NCI-H2081 treated with DMSO at 0.1 percent for 48 hours (cell line): ENCODE results near the gene RUFY1.
A peak's percentile ranks its signal among the peaks of the same experiment; 100 is the strongest.

ENCODE experiments used
- DNase-seq: peaks from one replicate; lab custom pipeline; 2025; lab: John Stamatoyannopoulos, UW

RUFY1 gene

DNA sequence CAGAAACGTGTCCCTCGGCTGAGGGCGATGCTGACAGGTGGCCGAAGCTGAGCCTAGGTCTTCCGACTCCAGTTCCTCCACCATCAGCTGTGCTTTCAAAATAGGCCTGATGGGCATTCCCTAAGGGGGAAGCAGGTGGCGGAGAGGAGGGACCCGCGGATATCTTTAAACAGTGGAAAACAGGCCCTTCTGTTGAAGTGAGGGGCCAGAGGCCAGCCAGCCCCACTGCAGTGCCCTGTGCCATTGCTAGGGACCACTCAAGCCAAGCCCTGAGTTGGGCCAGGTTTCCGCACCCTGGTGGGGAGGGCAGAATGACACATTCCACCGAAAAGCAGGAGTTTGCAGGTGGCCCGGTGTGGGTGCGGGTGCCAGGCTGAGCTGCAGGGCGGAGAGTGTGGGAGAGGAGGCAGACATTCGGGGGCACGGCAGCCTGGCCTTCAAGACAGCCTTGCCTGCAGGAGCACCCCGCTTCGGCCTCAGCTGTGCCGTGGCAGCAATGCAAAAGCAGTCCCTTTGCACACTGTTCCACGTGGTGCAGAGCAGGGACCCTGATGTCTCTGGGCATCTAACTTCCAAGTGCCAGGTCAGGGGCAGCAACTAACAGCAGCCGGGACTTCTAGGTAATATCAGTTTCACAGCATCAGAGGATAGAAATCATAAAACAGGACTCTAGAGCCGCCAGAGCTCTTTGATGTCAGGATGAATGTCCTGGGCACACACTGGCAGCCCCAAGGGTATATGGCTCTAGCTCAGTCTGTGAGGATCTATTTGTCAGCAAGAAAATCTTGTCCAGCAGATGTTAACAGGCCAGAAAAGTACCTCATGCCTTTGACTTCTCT lies 55.9 kb downstream of the RUFY1 start:
- DNase-seq: no peak

DNA sequence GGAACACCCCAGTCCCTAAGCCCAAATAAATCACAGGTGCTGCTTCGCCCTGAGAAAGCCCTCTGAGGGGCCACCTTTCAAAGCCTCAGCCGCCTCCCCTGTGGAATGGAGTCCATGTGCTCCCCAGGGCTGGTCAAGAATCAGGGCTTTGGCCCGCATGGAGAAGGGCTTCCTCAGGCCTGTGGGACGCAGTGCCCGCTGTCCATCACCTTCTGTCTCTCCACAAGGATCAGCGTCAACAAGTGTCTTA lies 56.5 kb downstream of the RUFY1 start:
- no peak for DNase-seq

DNA sequence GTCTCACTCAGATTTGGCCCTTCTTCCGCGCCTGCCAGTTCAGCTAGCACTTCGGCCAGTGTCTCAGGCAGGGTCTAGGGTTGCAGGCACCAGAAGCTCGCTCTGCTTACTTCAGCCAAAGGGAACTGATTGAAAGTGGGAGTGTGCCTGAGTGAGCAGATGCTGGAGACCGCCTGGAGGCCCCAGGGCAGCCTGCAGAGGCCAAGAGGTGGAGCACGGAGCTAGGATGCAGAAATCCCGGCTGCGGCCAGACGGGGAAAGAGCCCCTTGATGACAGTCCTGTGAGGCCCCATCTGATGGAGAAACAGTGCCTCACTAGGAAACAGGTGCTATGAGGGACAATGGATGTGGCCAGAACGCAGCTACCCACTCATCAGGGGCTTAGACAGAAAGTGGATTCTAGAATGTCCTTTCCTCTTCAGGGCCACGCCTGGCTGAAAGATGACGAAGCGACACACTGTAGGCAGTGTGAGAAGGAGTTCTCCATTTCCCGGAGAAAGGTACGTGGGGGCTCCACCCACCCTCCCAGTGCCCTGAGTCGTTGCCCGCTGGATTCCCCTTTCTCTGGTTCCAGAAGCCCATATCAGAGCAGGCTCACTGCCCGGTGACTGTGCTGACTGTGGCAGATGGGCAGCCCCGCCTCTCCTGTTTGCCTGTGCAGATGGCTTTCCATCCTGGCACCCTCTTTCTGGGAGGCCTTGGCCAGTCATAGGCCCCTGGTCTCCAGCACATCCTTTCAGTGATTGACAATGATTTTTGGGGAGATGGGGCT lies 57.0 kb downstream of the RUFY1 start:
- DNase-seq: no peak

DNA sequence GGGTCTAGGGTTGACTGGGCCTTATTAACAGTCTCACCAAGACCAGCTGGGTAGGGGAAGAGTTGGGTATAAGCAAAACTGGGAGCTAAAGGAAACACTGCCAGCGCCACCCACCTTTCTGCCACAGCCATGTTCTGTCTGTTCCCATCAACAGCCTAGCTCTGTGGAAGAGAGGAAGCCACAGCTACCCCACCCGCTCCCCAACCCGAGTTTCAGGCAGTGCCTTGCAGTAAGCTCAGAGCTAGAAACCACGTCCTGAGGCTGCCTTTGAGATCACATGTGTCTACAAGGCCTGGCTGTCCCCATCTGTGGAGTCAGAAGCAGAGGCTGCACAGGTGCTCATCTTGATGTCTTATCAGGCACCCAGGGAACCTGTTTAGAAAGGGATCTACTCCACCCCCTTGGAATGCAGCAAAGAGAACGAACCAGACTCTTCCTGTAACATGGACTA lies 57.8 kb downstream of the RUFY1 start:
- no peak for DNase-seq

- DNase-seq: no peak
Measured at GRCh38 chr5:179609834-179610108, 59.4 kb downstream of the RUFY1 start.

- no peak for DNase-seq
Measured at GRCh38 chr5:179610109-179610902, 60.0 kb downstream of the RUFY1 start.

DNA sequence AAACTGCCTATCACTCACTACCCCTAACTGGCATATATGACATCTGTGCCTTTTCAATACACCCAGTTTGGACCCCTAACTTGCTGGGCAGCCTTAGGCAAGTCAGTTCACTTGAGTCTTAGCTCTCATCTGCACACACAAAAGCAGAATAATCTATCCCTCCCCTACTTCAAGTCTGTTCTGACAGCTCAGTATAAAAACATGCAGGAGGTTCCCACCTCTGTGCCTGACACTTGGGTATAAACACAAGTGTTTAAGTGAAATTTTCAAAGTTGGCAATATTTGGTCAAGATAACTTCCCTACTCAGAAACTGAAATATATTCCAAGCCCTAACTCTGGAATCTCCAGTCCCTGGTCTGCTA lies 60.5 kb downstream of the RUFY1 start:
- DNase-seq: no peak

- no peak for DNase-seq
Measured at GRCh38 chr5:179612577-179613459, 62.5 kb downstream of the RUFY1 start.

DNA sequence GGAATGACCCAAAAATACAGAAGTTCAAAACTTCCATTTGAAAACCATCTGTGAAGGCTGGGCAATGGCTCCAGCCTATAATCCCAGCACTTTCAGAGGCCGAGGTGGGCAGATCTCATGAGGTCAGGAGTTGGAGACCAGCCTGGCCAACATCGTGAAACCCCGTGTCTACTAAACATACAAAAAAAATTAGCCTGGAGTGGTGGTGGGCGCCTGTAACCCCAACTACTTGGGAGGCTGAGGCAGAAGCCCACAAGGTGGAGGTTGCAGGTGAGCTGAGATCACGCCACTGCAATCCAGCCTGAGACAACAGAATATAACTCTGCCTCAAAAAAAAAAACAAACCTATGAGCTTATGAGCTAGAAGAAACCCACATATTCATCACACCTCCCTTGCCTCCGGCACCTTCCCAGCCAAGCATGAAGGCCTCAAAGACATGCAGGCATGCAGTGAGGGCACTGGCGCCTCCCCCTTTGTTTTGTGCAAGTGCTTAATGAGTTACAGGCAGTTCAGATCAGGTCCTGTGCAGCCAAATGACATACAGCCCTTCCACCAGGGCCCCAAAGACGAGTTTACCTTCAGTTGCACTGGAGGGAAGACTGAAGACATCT lies 63.2 kb downstream of the RUFY1 start:
- DNase-seq: no peak

DNA sequence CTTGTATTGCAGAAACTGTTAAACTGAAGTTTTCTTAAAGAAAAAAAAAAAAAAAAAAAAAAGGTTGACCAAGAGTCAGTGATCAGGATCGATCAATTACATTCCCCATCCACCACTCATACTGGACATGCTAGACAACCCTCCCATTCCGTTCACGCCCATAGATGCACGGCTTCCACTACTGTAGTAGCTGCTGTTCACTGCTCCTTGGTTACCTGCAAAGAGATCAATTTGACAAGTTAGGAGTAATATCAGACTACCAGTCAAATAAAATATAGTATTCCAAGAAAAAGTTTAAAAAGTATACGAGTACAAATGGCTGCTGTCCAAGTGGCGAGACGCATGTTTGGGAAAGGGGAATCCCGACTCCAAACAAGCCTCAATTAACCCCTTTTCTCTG lies 64.4 kb downstream of the RUFY1 start:
- no peak for DNase-seq

- DNase-seq: no peak
Measured at GRCh38 chr5:179615203-179615602, 64.8 kb downstream of the RUFY1 start.

DNA sequence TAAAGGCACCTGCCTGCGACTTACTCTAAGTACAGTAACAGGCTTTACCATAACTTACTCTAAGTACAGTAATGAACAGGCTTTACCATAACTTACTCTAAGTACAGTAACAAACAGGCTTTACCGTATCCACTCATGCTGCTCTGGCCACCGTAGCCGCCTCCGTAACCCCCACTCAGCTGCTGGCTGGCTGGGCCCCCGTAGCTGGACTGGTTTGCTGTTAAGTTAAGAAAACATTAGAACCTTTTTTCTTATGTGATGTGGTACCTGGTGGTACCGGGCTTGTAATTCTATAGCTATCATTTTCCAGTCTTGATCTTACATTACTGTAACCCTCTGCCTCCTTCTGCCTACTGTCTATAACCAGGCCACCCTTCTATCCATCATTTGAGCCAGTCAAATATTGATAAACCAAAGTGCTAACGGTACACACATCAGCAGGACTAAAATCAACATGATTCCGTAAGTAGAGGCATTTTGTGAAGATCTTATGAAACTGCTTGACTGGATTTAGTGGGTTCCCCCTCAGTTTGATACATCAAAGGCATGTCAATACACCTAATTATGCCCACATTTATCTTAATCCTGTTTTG lies 65.7 kb downstream of the RUFY1 start:
- DNase-seq: no peak

GRCh38 chr5:179617930-179618329 lies 67.6 kb downstream of the RUFY1 start:
- no peak for DNase-seq

DNA sequence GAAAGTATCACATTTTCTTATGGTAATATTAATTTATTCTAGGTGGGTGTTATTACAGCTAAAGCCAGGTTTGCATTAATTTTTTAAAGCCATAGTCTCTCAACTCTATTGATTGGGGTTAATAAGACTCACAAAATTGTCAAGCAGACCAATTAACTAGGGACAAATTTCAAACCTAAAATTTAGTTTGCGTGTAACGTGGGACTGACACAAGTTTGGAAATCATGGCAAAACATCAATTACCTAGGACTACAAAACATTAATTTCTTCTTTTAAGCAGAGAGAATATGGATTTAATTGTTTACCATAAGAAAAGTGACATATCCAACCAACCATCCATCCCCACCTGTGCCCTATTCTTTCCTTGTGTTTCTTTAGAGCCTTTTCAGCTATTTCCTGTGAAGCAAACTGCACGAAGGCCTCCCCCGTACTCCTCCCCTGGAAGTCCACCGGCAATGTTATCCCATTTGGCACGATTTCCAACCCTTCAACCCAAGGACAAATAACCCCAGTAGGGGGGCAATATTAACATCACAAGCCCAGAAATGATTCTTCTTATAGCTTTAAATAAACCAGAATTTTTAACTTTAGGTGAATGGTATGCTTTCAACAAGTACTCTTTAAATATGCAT lies 68.7 kb downstream of the RUFY1 start:
- no peak for DNase-seq

DNA sequence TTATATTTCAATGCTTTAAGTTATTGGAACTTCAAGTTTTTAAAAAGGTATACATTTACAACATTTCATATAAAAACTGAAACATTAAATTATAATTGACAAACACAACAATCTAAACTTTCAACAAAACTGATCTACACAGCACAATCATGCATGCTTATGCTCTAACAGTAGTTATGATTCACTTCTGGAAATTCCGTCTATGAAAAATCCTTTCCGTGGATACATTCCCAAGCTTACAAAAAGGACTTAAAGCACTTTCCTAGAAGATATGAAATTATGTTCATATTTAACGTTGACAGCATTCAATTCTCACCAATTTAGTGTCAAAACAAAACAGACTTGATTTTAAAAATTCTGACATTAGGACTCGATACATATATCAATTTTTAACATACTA lies 69.4 kb downstream of the RUFY1 start:
- DNase-seq: no peak

DNA sequence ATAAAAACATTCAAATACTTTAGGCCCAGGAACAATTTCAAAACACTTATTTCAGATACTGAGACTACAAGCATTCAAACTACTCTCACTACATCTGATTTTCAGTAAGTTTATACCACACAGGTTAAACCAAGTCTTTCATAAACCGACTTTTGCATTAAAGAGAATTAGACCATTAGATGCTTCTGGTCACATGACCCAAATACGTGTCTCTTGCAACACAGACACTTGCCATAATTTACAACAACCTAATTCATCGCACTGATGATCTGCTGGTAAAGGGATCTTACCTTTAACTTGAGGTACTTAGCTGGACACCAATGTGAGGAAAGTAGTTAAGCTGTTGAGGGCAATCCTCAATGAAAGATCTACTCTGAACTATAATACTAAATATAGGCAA lies 69.9 kb downstream of the RUFY1 start:
- no peak for DNase-seq

DNA sequence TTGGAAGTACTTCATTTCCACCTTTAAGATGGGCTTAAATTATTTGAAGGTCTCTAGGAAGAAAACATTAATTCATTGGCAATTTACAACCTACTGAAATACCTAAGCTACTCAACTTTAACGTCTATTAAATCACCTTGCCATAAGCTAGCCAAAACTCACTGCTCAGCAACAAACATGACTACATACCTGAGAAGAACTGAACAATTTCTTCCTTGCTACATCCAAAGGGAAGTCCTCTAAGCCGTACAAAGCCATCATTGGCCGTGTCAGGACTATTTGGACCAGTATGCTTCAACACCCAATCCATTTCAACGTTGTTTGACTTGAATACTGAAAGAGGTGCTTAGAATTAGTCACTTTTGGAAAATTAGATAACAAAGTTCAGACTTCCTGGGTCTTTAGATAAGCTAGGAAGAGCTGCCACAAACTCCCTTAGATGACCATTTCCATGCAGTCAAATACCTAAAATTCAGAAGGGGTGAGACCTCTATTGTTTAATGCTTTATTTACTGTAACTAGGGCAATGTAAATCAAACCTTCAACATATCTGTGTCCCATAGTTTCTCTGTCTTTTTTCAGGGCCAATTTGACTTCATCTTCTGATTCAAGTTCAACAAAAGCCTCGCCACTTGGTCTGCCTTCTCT lies 70.5 kb downstream of the RUFY1 start:
- DNase-seq: no peak

DNA sequence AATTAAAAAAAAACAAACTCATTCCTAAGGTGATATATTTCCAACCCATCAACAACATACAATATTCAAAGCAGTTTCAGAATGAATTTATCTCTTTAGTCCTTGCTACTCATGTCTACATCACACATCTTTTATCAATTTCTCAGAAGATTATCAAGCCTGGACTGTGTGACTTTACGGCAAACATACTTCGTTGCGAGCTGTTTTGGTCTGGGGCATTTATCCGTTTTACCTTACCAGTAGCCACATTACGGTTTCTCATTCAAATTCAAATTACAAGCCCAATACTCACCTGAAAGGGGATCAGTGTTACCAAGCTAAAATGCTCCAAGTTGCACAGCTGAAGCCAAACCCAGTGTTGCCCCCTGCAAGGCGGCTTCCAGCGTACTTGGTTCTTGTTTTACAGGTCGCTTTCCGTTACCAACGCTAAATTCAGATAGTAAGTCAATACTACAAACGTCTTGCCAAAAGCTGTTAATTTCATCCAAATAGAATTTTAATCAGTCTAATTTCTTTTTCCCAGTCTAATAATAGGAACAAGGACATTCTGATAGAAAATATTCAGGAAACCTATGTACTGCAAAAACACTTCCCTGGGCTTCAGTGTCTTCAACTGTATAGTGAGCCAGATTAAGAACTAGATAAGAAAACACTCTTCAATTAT lies 71.3 kb downstream of the RUFY1 start:
- DNase-seq: no peak

DNA sequence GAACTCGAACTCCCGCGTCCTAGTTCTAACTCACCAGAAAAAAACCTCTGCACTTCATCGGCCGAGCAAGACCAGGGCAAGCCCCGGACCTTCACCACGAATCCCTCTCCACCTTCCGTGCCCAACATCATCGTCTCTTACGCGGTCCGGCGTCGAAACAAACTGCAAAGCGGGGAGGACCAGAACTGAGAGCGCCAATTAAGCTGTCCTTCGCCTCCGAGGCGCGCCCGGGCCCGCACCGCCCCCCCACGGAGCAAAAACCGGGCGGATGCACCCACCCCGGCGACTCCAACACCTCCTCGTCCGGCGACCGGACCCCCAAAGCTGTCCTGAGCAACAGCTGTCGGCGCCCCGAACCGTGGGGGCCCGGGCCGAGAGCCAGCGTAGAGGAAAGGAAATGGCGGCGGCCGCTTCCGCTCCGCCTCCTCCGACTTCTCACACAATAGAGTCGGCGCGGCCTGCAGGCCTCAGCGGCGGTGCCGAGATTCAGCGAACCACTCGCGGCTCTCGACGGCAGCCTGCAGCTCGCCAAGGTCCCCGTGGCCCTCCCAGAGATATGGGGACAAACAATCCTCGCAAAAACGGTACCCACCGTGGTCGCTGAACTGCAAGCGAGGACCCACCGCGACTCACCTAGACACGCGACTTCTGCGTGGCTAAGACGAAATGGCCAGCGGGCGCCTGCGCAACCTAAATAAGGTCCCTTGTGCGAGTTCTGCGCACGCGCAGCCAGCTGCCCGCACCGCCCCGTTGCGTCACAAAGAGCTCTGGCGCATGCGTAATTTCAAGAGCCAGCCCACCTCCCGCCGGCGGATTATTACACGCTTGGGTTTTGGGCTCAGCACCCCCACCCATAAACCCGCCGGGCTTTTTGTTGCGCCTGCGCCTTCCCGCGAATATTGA lies 72.9 kb downstream of the RUFY1 start, which contains the start of gene HNRNPH1:
Gene HNRNPH1, minus strand, starts transcription at position 669 of the 903 bp plus-strand sequence. Its CDS starts 538 bp downstream, at position 131.
- DNase-seq: peak; percentile 96
